ENCODE measurements around the gene CRYBG3. TPM values are rescaled to one million over a fixed set of nuclear protein-coding genes. Genes with fewer than 3 reads are reported as not detected.
A peak's percentile ranks its signal among the peaks of the same experiment; 100 is the strongest.

CRYBG3 gene
- total RNA-seq, 4 donors from 2014 or later: 27.9 to 35.4 (median 31.9) TPM

GRCh38 chr3:97863031-97863430 lies 41.2 kb downstream of the CRYBG3 start:
- no peak overlapping the region for H3K4me3 ChIP-seq (ENCODE audit: low read depth, poor library complexity, severe bottlenecking)
- no peak for DNase-seq (ENCODE audit: low spot score in 2 of 2)
- WGBS, 2 donors: 27 to 34% methylated on average over 1 of the region's 1 CpG
- TF ChIP-seq POLR2A (IDR thresholded peaks at IDR 0.05): no peak
- TF ChIP-seq, protein P1, sequence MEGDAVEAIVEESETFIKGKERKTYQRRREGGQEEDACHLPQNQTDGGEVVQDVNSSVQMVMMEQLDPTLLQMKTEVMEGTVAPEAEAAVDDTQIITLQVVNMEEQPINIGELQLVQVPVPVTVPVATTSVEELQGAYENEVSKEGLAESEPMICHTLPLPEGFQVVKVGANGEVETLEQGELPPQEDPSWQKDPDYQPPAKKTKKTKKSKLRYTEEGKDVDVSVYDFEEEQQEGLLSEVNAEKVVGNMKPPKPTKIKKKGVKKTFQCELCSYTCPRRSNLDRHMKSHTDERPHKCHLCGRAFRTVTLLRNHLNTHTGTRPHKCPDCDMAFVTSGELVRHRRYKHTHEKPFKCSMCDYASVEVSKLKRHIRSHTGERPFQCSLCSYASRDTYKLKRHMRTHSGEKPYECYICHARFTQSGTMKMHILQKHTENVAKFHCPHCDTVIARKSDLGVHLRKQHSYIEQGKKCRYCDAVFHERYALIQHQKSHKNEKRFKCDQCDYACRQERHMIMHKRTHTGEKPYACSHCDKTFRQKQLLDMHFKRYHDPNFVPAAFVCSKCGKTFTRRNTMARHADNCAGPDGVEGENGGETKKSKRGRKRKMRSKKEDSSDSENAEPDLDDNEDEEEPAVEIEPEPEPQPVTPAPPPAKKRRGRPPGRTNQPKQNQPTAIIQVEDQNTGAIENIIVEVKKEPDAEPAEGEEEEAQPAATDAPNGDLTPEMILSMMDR (IDR thresholded peaks at IDR 0.05): no peak
- intact Hi-C loops (cut with DNase I; ENCODE audit: low total_unique reads): no loop called here

DNA sequence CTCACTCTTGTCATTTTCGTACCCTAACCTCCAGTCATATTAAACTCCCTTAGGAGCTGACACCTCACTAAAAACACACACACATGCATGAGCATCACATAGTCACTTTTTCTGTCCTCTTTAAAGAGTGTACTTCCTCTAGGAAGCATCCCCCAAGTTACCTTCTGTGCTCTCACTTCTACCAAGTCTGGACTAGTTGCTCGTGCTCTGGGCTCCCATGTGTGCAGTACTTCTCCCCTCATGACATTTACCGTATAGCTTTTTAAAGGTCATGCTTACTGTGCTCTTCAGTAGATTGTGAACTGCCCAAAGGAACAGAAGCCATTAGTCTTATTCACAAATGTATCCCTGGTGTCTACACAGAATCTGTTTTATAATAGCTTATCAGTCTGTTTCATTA lies 42.0 kb downstream of the CRYBG3 start:
- DNase-seq (ENCODE audit: low spot score in 2 of 2): no peak
- 87 to 93% methylated on average over 3 of the region's 3 CpGs for WGBS, 2 donors
- intact Hi-C loops (cut with DNase I; ENCODE audit: low total_unique reads): no loop called here
- TF ChIP-seq, protein P1 (IDR thresholded peaks at IDR 0.05): no peak
- no peak for TF ChIP-seq POLR2A (IDR thresholded peaks at IDR 0.05)
- H3K4me3 ChIP-seq (ENCODE audit: low read depth, poor library complexity, severe bottlenecking): no peak overlapping the region

DNA sequence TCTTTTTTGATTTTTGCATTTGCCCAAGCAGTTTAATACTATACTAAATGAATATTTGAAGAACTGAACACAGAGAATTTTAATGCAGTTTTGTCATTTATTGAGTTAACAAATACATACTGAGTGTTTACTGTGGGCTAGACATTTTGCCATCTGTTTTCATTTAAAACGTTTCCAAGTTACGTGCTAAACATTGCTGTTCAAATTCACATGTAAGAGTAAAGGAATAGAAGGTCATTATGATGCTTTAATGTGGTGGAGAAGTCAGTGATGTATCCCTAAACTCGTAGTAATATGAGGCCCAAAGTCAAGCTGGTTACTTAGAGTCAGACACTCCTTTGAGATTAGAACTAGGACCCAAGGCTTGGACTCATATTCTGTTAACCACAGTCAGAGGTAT lies 49.4 kb downstream of the CRYBG3 start:
- DNase-seq (ENCODE audit: low spot score in 2 of 2): no peak
- no peak overlapping the region for H3K4me3 ChIP-seq (ENCODE audit: low read depth, poor library complexity, severe bottlenecking)
- WGBS, 2 donors: 38 to 42% methylated on average over 3 of the region's 3 CpGs
- intact Hi-C loops (cut with DNase I; ENCODE audit: low total_unique reads): no loop called here
- TF ChIP-seq POLR2A (IDR thresholded peaks at IDR 0.05): no peak
- TF ChIP-seq, protein P1 (IDR thresholded peaks at IDR 0.05): no peak

- intact Hi-C loops (cut with DNase I; ENCODE audit: low total_unique reads): no loop called here
- DNase-seq (ENCODE audit: low spot score in 2 of 2): peak in 1 of 2 donors; percentile 53
- WGBS, 2 donors: 19 to 27% methylated on average over 6 of the region's 6 CpGs
- H3K4me3 ChIP-seq (ENCODE audit: low read depth, poor library complexity, severe bottlenecking): no peak overlapping the region
- TF ChIP-seq, protein P1 (IDR thresholded peaks at IDR 0.05): no peak
- no peak for TF ChIP-seq POLR2A (IDR thresholded peaks at IDR 0.05)
These were observed 50.2 kb downstream of the CRYBG3 start for GRCh38 chr3:97871801-97872524.

GRCh38 chr3:97872525-97873042 lies 50.8 kb downstream of the CRYBG3 start:
- intact Hi-C loops (cut with DNase I; ENCODE audit: low total_unique reads): no loop called here
- DNase-seq (ENCODE audit: low spot score in 2 of 2): no peak
- no peak overlapping the region for H3K4me3 ChIP-seq (ENCODE audit: low read depth, poor library complexity, severe bottlenecking)
- 45 to 52% methylated on average over 1 of the region's 1 CpG for WGBS, 2 donors
- TF ChIP-seq, protein P1 (IDR thresholded peaks at IDR 0.05): no peak
- no peak for TF ChIP-seq POLR2A (IDR thresholded peaks at IDR 0.05)

DNA sequence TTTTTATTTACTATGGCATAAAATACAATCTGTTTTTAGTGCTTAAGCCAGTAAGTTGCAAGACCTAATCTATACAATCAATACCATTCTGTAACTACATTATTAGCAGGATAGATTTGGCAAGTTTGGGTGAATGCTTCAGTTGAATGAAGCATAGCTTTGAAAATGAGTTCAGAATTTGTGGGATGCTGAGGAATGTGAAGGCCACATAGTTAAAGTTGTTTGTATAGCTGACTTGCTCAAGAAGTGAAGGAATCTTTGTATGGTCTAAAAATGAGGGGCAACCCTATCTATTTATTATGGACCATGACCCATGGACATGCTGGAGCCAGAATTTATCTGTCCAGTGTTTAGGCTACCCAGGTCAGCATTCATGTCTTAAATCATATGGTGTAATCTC lies 58.5 kb downstream of the CRYBG3 start:
- TF ChIP-seq POLR2A (IDR thresholded peaks at IDR 0.05): no peak
- TF ChIP-seq, protein P1 (IDR thresholded peaks at IDR 0.05): no peak
- no peak overlapping the region for H3K4me3 ChIP-seq (ENCODE audit: low read depth, poor library complexity, severe bottlenecking)
- intact Hi-C loops (cut with DNase I; ENCODE audit: low total_unique reads): no loop called here
- DNase-seq (ENCODE audit: low spot score in 2 of 2): no peak
